Panc1 (cell line): Measurements from ENCODE around the gene FAM110A. TPM values are rescaled to one million over a fixed set of nuclear protein-coding genes. Genes with fewer than 3 reads are reported as not detected.
"Not testable (repeated sequence)": the region's sequence is repeated elsewhere in the genome, so short reads cannot be mapped to it uniquely, and the experiment has no call there.

ENCODE experiments used
- ATAC-seq: fragments of 200-7000 bp; cut with Tn5 transposase; 2 replicates; pipeline ENCODE4 v1.9.1; 2020; ENCODE audit warnings: mild to moderate bottlenecking, moderate library complexity
- BruUV-seq: library from RNA; stranded (reverse); fragments of 400-500 nt; replicated peaks from 2 replicates; lab custom pipeline; 2021; lab: Mats Ljungman, UMichigan
- CTCF ChIA-PET: fragments of 300-600 bp; sonication (Branson Sonifier 250); formaldehyde crosslinking; loops from one replicate; lab custom pipeline; 2022; ENCODE audit warnings: antibody characterized with exemption; lab: Charles Lee
- POLR2A ChIA-PET: fragments of 300-600 bp; sonication (Branson Sonifier 250); formaldehyde crosslinking; loops from one replicate; lab custom pipeline; 2022; ENCODE audit warnings: antibody characterized with exemption; lab: Charles Lee
- DNase-seq: peaks from one replicate; pipeline ENCODE4 v3.0.0-alpha.2; 2010; ENCODE audit warnings: low read depth, low spot score
- H3K27ac ChIP-seq: 2 replicates; pipeline ENCODE4 v1.5.1; 2011; ENCODE audit warnings: mild to moderate bottlenecking, low read length, inconsistent platforms
- H3K27me3 ChIP-seq: fragments of 200-500 bp; sonication (Bioruptor generic); 2 replicates; pipeline ENCODE4 v1.6.0; 2014; ENCODE audit warnings: low read length, inconsistent platforms; ENCODE audit not compliant: control insufficient read depth, insufficient read depth
- H3K36me3 ChIP-seq: fragments of 200-500 bp; sonication (Bioruptor generic); 2 replicates; pipeline ENCODE4 v1.5.1; 2014; ENCODE audit warnings: inconsistent platforms, mild to moderate bottlenecking, low read length, moderate library complexity; ENCODE audit not compliant: control insufficient read depth, insufficient read depth
- H3K4me1 ChIP-seq: 2 replicates; pipeline ENCODE4 v1.5.1; 2011; ENCODE audit warnings: inconsistent platforms, mild to moderate bottlenecking, low read length, moderate library complexity; ENCODE audit not compliant: control insufficient read depth, insufficient read depth
- H3K4me3 ChIP-seq, 2 experiments: 2 replicates each; pipeline ENCODE4 v1.5.1; 2011 to 2012; ENCODE audit warnings: low read depth in 2 of 2, low read length in 2 of 2, mild to moderate bottlenecking in 2 of 2, inconsistent platforms in 1 of 2, moderate library complexity in 1 of 2
- H3K9me3 ChIP-seq: fragments of 200-500 bp; sonication (Bioruptor generic); 2 replicates; pipeline ENCODE4 v1.5.1; 2014; ENCODE audit warnings: low read depth, mild to moderate bottlenecking, inconsistent platforms, low read length, moderate library complexity; ENCODE audit not compliant: control insufficient read depth, insufficient read depth
- POLR2AphosphoS5 ChIP-seq: IDR thresholded peaks from 2 replicates; pipeline ENCODE4 v1.6.1; 2012; ENCODE audit warnings: mild to moderate bottlenecking, low read depth, low read length, moderate library complexity
- SIN3A ChIP-seq: IDR thresholded peaks from 2 replicates; pipeline ENCODE4 v1.6.1; 2012; ENCODE audit warnings: low read depth, mild to moderate bottlenecking, low read length, moderate library complexity, borderline replicate concordance; ENCODE audit not compliant: insufficient read depth
- TCF7L2 ChIP-seq: IDR thresholded peaks from 2 replicates; pipeline ENCODE4 v1.6.1; 2011; ENCODE audit warnings: mild to moderate bottlenecking, low read depth, low read length, inconsistent platforms
- in situ Hi-C: cut with HindIII; loops from 2 replicates; pipeline ENCODE4 v1.10.0; 2016; ENCODE audit warnings: low sequenced_read_pairs, low pct_unique_long_range_greater_than_20kb
- intact Hi-C: fragments of 100-400 bp; cut with micrococcal nuclease; formaldehyde crosslinking; loops from one replicate; pipeline ENCODE4 v1.10.0; 2022; ENCODE audit not compliant: unreplicated experiment
- total RNA-seq: library from RNA; stranded (reverse); gene quantifications from one replicate; pipeline ENCODE4 v1.2.1, GENCODE V29; 2021; ENCODE audit not compliant: unreplicated experiment
- TF ChIP-seq, protein P1 (sequence below), 2 experiments: IDR thresholded peaks; 2 replicates each; pipeline ENCODE4 v1.6.1; 2011 to 2012; ENCODE audit warnings: low read depth in 2 of 2, control low read depth in 1 of 2, low read length in 1 of 2, mild to moderate bottlenecking in 1 of 2, moderate library complexity in 1 of 2; ENCODE audit not compliant: insufficient read depth in 1 of 2
- TF ChIP-seq, protein P2 (sequence below): fragments of 450-650 bp; IDR thresholded peaks from 2 replicates; pipeline ENCODE4 v1.5.1; 2017; ENCODE audit warnings: mild to moderate bottlenecking

The FAM110A gene
- total RNA-seq, 1 experiment from 2014 or later: 7.8 TPM

DNA sequence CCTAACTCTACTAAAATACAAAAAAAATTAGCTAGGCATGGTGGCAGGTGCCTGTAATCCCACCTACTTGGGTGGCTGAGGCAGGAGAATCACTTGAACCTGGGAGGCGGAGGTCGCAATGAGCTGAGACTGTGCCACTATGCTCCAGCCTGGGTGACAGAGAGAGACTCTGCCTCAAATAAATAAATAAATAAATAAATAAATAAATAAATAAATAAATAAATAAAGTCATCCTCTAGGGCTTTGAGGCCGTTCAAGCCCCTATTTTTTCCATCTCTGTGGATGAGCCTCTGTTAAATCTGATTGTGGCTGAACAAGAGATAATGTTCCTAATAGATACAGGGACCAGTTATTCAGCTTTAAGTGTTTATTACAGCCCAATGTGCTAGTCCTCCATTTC lies 31.8 kb upstream of the FAM110A start:
- H3K9me3 ChIP-seq: peaks cover 14% of the 10 kb centered on the region
- DNase-seq (no peak), ATAC-seq (no peak)
- POLR2A ChIA-PET: no interaction called here
- no peak overlapping the region for H3K27ac ChIP-seq
- in situ Hi-C loops (no loop called here), intact Hi-C loops (no loop called here)
- BruUV-seq: no TSS peak
- TF ChIP-seq, protein P1, sequence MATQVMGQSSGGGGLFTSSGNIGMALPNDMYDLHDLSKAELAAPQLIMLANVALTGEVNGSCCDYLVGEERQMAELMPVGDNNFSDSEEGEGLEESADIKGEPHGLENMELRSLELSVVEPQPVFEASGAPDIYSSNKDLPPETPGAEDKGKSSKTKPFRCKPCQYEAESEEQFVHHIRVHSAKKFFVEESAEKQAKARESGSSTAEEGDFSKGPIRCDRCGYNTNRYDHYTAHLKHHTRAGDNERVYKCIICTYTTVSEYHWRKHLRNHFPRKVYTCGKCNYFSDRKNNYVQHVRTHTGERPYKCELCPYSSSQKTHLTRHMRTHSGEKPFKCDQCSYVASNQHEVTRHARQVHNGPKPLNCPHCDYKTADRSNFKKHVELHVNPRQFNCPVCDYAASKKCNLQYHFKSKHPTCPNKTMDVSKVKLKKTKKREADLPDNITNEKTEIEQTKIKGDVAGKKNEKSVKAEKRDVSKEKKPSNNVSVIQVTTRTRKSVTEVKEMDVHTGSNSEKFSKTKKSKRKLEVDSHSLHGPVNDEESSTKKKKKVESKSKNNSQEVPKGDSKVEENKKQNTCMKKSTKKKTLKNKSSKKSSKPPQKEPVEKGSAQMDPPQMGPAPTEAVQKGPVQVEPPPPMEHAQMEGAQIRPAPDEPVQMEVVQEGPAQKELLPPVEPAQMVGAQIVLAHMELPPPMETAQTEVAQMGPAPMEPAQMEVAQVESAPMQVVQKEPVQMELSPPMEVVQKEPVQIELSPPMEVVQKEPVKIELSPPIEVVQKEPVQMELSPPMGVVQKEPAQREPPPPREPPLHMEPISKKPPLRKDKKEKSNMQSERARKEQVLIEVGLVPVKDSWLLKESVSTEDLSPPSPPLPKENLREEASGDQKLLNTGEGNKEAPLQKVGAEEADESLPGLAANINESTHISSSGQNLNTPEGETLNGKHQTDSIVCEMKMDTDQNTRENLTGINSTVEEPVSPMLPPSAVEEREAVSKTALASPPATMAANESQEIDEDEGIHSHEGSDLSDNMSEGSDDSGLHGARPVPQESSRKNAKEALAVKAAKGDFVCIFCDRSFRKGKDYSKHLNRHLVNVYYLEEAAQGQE (IDR thresholded peaks at IDR 0.05; ENCODE audit: insufficient read depth in 1 of 2, low read depth in 2 of 2, low read length in 1 of 2): no peak
- TF ChIP-seq, protein P2, sequence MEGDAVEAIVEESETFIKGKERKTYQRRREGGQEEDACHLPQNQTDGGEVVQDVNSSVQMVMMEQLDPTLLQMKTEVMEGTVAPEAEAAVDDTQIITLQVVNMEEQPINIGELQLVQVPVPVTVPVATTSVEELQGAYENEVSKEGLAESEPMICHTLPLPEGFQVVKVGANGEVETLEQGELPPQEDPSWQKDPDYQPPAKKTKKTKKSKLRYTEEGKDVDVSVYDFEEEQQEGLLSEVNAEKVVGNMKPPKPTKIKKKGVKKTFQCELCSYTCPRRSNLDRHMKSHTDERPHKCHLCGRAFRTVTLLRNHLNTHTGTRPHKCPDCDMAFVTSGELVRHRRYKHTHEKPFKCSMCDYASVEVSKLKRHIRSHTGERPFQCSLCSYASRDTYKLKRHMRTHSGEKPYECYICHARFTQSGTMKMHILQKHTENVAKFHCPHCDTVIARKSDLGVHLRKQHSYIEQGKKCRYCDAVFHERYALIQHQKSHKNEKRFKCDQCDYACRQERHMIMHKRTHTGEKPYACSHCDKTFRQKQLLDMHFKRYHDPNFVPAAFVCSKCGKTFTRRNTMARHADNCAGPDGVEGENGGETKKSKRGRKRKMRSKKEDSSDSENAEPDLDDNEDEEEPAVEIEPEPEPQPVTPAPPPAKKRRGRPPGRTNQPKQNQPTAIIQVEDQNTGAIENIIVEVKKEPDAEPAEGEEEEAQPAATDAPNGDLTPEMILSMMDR: no peak
- no peak for TF ChIP-seq POLR2AphosphoS5
- no peak for TF ChIP-seq SIN3A
- TF ChIP-seq TCF7L2: no peak
- no peaks in the 10 kb centered on the region for H3K4me1 ChIP-seq
- no peaks in the 10 kb centered on the region for H3K27me3 ChIP-seq
- CTCF ChIA-PET: no interaction called here
- H3K4me3 ChIP-seq: no peak overlapping the region
- no peaks in the 10 kb centered on the region for H3K36me3 ChIP-seq

DNA sequence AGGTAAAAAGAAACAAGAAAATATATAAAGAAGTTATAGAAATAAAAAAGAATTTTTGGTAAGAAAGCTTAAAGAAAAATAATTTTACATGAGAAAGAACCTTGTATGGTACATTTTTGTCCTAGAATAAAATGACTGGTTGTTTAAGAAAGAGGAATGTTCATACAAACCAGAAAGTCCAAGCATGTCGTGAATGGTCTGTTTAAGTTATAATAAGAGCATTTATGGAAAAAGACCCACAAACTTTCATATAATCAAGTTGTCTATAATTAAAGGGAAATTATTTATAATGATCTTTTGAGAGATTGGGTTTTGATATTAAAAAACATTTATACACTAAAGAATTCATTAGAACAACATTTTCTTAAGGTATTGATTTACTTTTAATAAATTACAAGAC lies 27.8 kb upstream of the FAM110A start:
- ATAC-seq (no peak), DNase-seq (no peak)
- H3K9me3 ChIP-seq: peaks cover 17% of the 10 kb centered on the region
- TF ChIP-seq, protein P1 (IDR thresholded peaks at IDR 0.05; ENCODE audit: insufficient read depth in 1 of 2, low read depth in 2 of 2, low read length in 1 of 2): no peak
- TF ChIP-seq, protein P2: no peak
- TF ChIP-seq POLR2AphosphoS5 (no peak), SIN3A (no peak), TCF7L2 (no peak)
- no peaks in the 10 kb centered on the region for H3K4me1 ChIP-seq
- intact Hi-C loops (no loop called here), in situ Hi-C loops (no loop called here)
- no peaks in the 10 kb centered on the region for H3K27me3 ChIP-seq
- no peak overlapping the region for H3K4me3 ChIP-seq
- H3K27ac ChIP-seq: no peak overlapping the region
- CTCF ChIA-PET: no interaction called here
- no TSS peak for BruUV-seq
- no peaks in the 10 kb centered on the region for H3K36me3 ChIP-seq
- POLR2A ChIA-PET: no interaction called here

DNA sequence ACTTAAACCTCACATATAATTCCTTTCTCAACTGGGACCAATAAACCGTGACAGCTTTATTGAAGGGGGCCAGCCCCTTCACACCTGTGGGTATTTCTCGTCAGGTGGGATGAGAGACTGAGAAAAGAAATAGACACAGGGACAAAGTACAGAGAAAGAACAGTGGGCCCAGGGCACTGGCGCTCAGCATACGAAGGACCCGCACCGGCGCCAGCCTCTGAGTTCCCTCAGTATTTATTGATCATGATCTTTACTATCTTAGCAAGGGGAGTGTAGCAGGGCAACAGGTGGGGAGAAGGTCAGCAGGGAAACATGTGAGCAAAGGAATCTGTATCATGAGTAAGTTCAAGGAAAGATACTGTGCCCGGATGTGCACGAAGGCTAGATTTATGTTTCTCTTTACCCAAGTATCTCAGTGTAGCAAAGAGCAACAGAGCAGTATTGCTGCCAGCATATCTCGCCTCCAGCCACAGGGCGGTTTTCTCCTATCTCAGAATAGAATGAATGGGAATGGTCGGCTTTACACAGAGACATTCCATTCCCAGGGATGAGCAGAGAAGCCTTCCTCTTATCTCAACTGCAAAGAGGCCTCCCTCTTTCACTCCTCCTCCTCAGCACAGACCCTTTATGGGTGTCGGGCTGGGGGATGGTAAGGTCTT lies 21.6 kb upstream of the FAM110A start:
- H3K4me3 ChIP-seq, H3K27me3 ChIP-seq, H3K36me3 ChIP-seq, H3K4me1 ChIP-seq, ATAC-seq, in situ Hi-C loops, CTCF ChIA-PET, BruUV-seq, H3K27ac ChIP-seq, POLR2A ChIA-PET, DNase-seq, H3K9me3 ChIP-seq: not testable (repeated sequence)
- intact Hi-C loops: loop anchor here (10.0 kb wide), 1 partner anchor 403 kb away; no protein-coding TSS in a partner anchor
